NCI-H2227 (cell line): Measurements from ENCODE around the gene COPS4.

Experiments used
- DNase-seq: peaks from one replicate; lab custom pipeline; 2025; ENCODE audit not compliant: unreplicated experiment; lab: John Stamatoyannopoulos, UW

COPS4 gene

GRCh38 chr4:83115656-83116285, 80.8 kb downstream of the COPS4 start:
- no peak for DNase-seq

DNA sequence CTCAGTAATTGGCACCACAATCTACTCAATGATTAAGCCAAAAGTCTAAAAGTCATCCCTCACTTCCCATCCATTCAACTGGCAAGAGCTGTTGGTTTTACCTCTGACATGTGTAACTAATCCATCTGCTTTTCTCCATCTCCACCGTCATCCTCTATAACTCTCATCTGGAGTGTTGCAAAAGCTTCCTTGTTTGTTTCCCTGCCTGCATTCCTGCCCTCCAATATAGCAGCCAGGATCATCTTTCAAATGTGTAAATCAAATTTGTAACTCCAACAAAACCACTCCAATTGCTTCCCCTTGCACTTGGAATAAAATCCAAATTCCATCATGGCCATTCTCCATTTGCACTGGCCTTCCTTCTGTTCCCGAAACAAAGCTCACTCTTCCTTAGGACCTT, 83.9 kb downstream of the COPS4 start:
- DNase-seq = no peak

- no peak for DNase-seq
Observed at GRCh38 chr4:83121246-83121645, 86.3 kb downstream of the COPS4 start.

DNA sequence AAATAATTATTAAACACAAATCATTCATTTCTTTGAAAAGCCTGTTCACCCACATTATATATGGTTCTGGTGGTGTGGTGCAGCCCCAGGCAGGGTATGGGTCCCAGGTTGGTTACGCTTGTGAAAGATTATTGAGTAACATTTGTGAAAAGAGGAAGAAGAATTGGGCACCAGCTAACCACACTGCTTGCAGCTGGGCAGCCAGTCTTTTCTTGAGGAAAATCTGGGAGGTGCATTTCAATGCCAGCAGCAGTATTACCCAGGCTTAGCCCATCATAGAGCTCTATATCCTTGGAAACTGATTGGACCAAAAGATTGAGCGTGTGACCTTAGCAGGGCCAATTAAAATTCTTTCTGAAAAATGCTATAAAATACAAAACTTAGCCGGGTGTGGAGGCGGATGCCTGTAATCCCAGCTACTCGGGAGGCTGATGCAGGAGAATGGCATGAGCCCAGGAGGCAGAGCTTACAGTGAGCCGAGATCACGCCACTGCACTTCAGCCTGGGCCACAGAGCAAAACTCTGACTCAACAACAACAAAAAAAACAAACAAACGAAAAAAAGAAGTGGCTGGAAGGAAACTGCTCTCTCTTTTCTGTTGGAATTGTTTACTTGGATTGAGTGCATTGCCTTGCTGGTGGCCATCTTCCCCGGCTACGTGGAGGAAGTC, 89.3 kb downstream of the COPS4 start:
- DNase-seq = no peak
